ENCODE measurements around the gene PIH1D2.
"Not testable (repeated sequence)": the region's sequence is repeated elsewhere in the genome, so short reads cannot be mapped to it uniquely, and the experiment has no call there.

The PIH1D2 gene

DNA sequence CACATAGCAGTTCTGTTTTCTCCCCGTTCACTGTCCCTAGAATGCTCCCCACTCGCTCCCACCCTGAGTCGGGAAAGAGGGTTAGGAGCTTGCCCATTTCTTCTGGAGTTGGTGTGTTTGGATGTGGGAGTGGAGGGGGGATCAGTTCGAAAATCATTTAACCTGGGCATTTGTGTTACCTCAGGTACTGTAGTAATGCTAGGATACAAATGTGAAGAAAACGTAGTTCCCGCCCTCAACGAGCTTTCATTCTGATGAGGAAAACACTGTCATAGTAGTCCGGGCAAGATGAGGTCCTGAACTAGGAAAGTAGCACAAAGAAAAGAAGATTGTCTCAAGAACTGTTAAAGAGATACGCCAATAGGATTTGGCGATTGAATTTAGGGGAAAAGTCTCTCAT is 13.4 kb upstream of the PIH1D2 start:
- ATAC-seq (replicated peaks): no peak

DNA sequence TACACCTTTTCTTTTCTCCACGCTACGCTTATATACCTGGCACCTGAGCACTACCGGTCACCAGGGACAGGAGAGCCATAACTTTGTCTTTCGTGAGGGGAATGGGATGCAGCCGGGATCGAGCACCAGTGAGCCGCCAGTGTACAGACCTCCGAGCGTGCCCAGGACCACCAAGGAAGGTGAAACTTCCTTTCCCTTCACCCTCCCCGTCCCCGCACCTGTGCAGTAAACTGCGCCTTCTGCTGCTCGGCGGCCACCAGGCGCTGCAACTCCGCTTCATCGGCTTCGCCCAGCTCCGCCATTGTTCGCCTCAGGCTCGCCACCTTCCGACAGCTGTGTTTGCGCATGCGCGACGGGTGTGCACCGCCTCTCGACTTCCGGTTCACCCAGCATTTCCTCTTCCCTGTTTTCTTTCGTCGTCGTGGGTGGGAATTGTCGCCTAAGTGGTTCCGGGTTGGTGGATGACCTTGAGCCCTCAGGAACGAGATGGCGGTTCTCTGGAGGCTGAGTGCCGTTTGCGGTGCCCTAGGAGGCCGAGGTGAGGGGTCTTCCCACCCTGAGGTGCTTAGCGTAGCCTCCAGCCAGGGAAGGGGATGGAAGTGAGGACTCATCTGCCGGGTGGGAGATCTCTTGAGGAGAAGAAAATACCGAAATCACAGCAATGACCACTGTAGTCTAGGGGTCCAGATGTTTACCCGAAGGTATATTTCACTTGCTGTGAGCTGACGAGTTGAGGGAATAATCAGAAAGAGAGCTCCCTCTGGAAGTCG is 12.8 kb upstream of the PIH1D2 start, which contains the start of the genes SDHD and TIMM8B:
SDHD (plus strand) TSS at position 452 of the 770 bp plus-strand sequence; CDS start at position 487, 35 bp downstream.
TIMM8B (minus strand) TSS at position 335 of the 770 bp plus-strand sequence; CDS start at position 302, 33 bp downstream.
- Mint-ChIP-seq H3K27me3 (no peaks in the 10 kb centered on the region), H3K9me3 (no peaks in the 10 kb centered on the region), H3K4me3 (peak within 1 kb of the TSS; percentile 93 to 100), H3K4me1 (peaks cover 33 to 56% of the 10 kb centered on the region in 2 donors), H3K36me3 (peaks cover 50 to 72% of the 10 kb centered on the region in 2 donors), H3K27ac (peak within 1 kb of the TSS; percentile 99)
- ATAC-seq (replicated peaks): peak; percentile 95
- DNase-seq: peak; percentile 94

More for the DNA sequence above, 13.4 kb upstream of the PIH1D2 start:
- H3K27me3 Mint-ChIP-seq: no peaks in the 10 kb centered on the region
- peak overlapping the region; percentile 99 for H3K27ac Mint-ChIP-seq
- no peaks in the 10 kb centered on the region for H3K9me3 Mint-ChIP-seq
- peaks cover 51 to 74% of the 10 kb centered on the region in 2 donors for H3K36me3 Mint-ChIP-seq
- no peak for DNase-seq
- H3K4me1 Mint-ChIP-seq: peaks cover 33 to 54% of the 10 kb centered on the region in 2 donors
- peak overlapping the region; percentile 93 to 100 for H3K4me3 Mint-ChIP-seq

DNA sequence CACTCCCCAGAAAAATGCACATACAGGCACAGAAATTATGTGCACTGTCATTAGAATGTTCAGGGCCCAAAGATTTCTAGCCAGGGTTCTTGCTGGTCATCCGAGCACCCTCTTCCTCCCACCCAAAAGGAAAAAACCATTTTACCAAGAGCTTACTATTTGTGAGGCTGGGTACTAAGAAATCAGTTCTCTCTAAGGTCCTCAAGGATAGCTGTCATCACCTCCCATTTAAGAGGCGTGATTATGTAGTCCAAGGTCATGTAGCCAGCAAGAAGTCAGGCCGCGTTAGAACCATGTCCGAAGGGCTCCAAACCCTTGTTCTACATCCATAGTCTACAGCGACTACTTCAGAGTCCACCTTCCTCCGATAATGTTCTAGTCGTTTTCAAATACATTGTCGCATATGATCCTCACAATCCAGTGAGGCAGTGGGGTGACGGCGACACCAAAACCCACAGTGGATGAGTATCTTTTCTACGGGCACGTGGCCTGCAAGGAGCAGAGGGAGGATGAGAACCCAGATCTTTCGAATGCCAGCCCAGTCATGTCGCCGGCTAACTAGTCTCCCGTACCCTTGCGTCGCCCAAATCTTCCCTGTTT is 12.1 kb upstream of the PIH1D2 start:
- H3K36me3 Mint-ChIP-seq: peaks cover 44 to 67% of the 10 kb centered on the region in 2 donors
- H3K4me1 Mint-ChIP-seq: peaks cover 33 to 56% of the 10 kb centered on the region in 2 donors
- no peaks in the 10 kb centered on the region for H3K27me3 Mint-ChIP-seq
- H3K4me3 Mint-ChIP-seq: peak overlapping the region; percentile 93 to 100
- ATAC-seq (replicated peaks) (peak; percentile 58 to 65), DNase-seq (no peak)
- no peaks in the 10 kb centered on the region for H3K9me3 Mint-ChIP-seq
- peak overlapping the region; percentile 99 for H3K27ac Mint-ChIP-seq

DNA sequence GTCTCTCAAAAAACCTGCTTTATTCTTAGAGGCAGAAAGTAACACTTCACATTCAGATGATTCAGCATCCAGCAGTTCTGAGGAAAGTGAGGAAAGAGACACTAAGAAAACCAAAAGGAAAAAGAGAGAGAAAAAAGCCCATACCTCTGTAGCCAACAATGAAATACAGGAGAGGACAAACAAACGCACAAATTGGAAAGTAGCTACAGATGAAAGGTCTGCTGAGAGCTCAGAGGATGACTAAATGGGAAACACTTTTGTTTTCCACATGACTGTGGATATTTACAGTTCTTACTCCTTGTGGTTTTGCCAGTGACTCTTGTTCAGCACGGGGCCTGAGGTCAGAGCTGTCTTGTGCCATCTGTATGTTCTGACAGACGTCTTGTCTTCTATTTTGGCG is 8.9 kb upstream of the PIH1D2 start:
- Mint-ChIP-seq H3K27ac (no peak overlapping the region), H3K4me1 (peaks cover 19 to 36% of the 10 kb centered on the region in 2 donors), H3K36me3 (peaks cover 36 to 64% of the 10 kb centered on the region in 2 donors), H3K27me3 (no peaks in the 10 kb centered on the region), H3K4me3 (no peak overlapping the region), H3K9me3 (no peaks in the 10 kb centered on the region)
- ATAC-seq (replicated peaks): no peak
- no peak for DNase-seq

DNA sequence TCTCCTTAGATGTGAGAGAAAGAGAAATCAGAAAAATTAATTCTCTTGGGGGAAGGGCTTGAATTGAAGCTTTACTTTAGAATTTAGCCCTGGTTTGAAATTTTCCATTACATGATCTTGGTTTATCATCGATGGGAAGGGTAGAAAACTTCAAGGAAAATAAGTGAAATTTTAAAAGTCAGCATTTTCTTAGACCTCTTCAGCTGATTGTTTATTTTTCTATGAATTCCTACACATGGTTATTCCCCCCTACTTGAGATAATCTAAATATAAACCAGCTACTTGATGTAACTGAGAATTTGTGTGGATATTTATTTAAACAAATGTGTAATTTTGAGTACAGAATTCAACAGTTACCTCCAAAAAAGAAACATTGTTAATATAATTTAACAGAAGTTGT is 10.9 kb downstream of the PIH1D2 start:
- no peak overlapping the region for H3K4me3 Mint-ChIP-seq
- no peak for DNase-seq
- peaks cover 0 to under 1% of the 10 kb centered on the region in 2 donors for H3K27me3 Mint-ChIP-seq
- H3K27ac Mint-ChIP-seq: no peak overlapping the region
- H3K9me3 Mint-ChIP-seq: no peaks in the 10 kb centered on the region
- H3K4me1 Mint-ChIP-seq: no peaks in the 10 kb centered on the region
- H3K36me3 Mint-ChIP-seq: peaks cover 23 to 35% of the 10 kb centered on the region in 2 donors
- ATAC-seq (replicated peaks): no peak

DNA sequence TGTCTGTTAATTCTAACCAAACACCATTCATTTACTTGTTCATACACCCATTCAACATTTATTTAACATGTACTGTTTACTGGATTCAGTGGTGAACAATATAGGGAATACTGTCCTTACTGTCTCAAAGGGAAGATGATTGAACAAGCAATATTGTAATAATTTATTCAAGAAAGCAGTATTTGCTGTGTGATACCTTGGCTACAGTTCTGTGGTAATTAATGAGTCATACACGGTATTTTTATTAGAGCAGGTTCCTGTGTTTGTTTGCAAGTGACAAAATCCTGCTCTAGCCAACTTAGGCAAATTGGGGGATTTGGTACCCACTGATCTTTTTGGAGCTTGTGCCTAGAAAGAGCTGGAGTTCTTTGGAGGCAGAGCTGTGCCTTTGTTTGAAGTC is 15.7 kb downstream of the PIH1D2 start:
- no peak overlapping the region for H3K27ac Mint-ChIP-seq
- H3K27me3 Mint-ChIP-seq: no peaks in the 10 kb centered on the region
- H3K4me3 Mint-ChIP-seq: no peak overlapping the region
- no peak for DNase-seq
- no peaks in the 10 kb centered on the region for H3K9me3 Mint-ChIP-seq
- H3K4me1 Mint-ChIP-seq: no peaks in the 10 kb centered on the region
- H3K36me3 Mint-ChIP-seq: peaks cover 32 to 53% of the 10 kb centered on the region in 2 donors
- ATAC-seq (replicated peaks): no peak

DNA sequence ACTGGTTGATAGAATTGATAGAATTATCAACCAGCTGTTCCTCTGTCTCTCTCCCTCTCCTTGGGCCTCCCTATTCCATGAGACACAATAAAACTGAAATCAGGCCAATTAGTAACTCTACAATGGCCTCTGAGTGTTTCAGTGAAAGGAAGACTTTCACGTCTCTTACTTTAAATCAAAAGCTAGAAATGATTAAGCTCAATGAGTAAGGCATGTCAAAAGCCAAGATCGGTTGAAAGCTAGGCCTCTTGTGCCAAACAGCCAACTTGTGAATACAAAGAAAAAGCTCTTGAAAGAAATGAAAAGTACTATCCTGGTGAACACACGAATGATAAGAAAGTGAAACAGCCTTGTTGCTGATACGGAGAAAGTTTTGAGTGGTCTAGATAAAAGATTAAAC is 16.6 kb downstream of the PIH1D2 start:
- H3K9me3 Mint-ChIP-seq: no peaks in the 10 kb centered on the region
- peaks cover under 1 to 4% of the 10 kb centered on the region in 2 donors for H3K4me1 Mint-ChIP-seq
- ATAC-seq (replicated peaks) (no peak), DNase-seq (no peak)
- peaks cover 32 to 57% of the 10 kb centered on the region in 2 donors for H3K36me3 Mint-ChIP-seq
- H3K27ac Mint-ChIP-seq: peak overlapping the region; percentile 17
- H3K27me3 Mint-ChIP-seq: no peaks in the 10 kb centered on the region
- H3K4me3 Mint-ChIP-seq: no peak overlapping the region

DNA sequence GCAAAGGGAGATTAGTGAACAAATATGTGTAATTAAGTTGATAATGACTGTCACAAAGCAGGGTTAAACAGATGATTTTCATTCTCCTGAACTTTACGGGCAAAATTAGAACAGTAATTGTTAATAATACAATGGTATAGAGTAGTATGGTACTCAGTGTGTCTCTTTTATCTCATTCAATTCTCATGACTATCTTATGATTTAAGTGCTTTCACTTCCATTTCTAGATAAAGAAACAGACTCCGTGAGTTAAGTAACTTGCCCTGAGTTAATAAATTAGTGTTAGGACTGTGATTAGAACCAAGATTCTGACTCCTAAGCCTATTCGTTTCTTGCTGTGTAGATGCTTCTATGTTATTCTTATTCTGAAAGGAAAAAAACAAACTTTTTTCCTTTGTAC is 22.0 kb downstream of the PIH1D2 start:
- Mint-ChIP-seq H3K36me3 (peaks cover 43 to 71% of the 10 kb centered on the region in 2 donors), H3K9me3 (peaks cover 0 to 3% of the 10 kb centered on the region in 2 donors), H3K27ac (peak overlapping the region; percentile 69), H3K4me1 (peaks cover 26 to 55% of the 10 kb centered on the region in 2 donors), H3K27me3 (no peaks in the 10 kb centered on the region), H3K4me3 (no peak overlapping the region)
- ATAC-seq (replicated peaks): no peak
- no peak for DNase-seq

DNA sequence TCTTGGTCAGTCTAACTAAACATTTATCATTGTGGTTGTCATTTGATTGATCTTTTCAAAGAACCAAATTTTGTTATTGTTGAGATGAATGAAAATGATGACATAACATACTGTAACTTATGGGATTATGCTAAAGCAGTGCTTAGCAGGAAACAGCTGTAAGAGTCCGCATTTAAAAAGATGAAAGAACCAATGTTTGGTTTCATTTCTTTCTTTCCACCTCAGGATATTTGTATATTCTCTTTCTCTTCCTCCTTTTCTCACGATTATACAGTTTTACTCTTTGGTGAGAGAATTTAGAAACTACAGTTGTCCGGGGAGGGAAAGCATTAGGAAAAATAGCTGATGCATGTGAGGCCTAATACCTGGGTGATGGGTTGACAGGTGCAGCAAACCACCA is 23.1 kb downstream of the PIH1D2 start:
- peaks cover 0 to 6% of the 10 kb centered on the region in 2 donors for H3K9me3 Mint-ChIP-seq
- peak overlapping the region in 1 of 2 donors; percentile 11 for H3K4me3 Mint-ChIP-seq
- no peak for DNase-seq
- peak; percentile 81 to 87 for ATAC-seq (replicated peaks)
- H3K4me1 Mint-ChIP-seq: peaks cover 26 to 55% of the 10 kb centered on the region in 2 donors
- peaks cover 45 to 72% of the 10 kb centered on the region in 2 donors for H3K36me3 Mint-ChIP-seq
- H3K27me3 Mint-ChIP-seq: no peaks in the 10 kb centered on the region
- peak overlapping the region; percentile 72 for H3K27ac Mint-ChIP-seq

DNA sequence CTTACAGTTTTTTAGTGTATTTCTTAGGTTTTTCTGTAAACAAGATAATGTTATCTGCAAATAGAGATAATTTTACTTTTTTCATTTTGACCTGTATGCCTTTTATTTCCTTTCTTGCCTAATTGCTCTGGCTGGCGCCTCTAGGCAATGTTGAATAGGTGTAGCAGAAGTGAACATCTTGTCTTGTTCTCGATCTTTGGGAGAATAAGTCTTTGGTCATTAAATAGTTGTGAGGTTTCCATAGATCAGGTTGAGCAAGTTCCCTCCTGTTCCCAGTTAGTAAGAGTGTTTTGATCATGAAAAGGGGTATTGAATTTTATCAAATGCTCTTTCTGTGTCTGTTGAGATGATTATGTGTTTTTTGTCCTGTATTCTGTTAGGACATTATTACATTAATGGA is 24.0 kb downstream of the PIH1D2 start:
- Mint-ChIP-seq H3K27ac (no peak overlapping the region), H3K36me3 (peaks cover 44 to 66% of the 10 kb centered on the region in 2 donors), H3K4me1 (peaks cover 26 to 55% of the 10 kb centered on the region in 2 donors), H3K27me3 (no peaks in the 10 kb centered on the region), H3K4me3 (no peak overlapping the region), H3K9me3 (peaks cover 0 to 6% of the 10 kb centered on the region in 2 donors)
- no peak for ATAC-seq (replicated peaks)
- DNase-seq: no peak

DNA sequence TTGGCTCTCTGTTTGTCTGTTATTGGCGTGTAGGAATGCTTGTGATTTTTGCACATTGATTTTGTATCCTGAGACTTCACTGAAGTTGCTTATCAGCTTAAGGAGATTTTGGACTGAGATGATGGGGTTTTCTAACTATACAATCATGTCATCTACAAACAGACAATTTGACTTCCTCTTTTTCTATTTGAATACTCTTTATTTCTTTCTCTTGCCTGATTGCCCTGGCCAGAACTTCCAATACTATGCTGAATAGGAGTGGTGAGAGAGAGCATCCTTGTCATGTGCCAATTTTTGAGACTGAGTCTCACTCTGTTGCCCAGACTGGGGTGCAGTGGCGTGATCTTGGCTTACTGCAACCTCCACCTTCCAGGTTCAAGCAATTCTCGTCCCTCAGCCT is 25.6 kb downstream of the PIH1D2 start:
- peaks cover 26 to 55% of the 10 kb centered on the region in 2 donors for H3K4me1 Mint-ChIP-seq
- not testable (repeated sequence) for H3K4me3 Mint-ChIP-seq, DNase-seq, H3K27me3 Mint-ChIP-seq, H3K9me3 Mint-ChIP-seq
- H3K36me3 Mint-ChIP-seq: peaks cover 41 to 59% of the 10 kb centered on the region in 2 donors
- peak; percentile 43 to 57 for ATAC-seq (replicated peaks)
- peak overlapping the region; percentile 83 for H3K27ac Mint-ChIP-seq

DNA sequence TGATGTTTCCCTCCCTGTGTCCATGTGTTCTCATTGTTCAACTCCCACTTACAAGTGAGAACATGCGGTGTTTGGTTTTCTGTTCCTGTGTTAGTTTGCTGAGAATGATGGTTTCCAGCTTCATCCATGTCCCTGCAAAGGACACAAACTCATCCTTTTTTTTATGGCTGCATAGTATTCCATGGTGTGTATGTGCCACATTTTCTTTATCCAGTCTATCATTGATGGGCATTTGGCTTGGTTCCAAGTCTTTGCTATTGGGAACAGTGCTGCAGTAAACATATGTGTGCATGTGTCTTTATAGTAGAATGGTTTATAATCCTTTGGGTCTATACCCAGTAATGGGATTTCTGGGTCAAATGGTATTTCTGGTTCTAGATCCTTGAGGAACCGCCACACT is 27.2 kb downstream of the PIH1D2 start:
- not testable (repeated sequence) for H3K4me3 Mint-ChIP-seq; DNase-seq; ATAC-seq (replicated peaks); H3K27ac Mint-ChIP-seq; H3K27me3 Mint-ChIP-seq; H3K9me3 Mint-ChIP-seq
- peaks cover 27 to 59% of the 10 kb centered on the region in 2 donors for H3K4me1 Mint-ChIP-seq
- peaks cover 40 to 51% of the 10 kb centered on the region in 2 donors for H3K36me3 Mint-ChIP-seq

DNA sequence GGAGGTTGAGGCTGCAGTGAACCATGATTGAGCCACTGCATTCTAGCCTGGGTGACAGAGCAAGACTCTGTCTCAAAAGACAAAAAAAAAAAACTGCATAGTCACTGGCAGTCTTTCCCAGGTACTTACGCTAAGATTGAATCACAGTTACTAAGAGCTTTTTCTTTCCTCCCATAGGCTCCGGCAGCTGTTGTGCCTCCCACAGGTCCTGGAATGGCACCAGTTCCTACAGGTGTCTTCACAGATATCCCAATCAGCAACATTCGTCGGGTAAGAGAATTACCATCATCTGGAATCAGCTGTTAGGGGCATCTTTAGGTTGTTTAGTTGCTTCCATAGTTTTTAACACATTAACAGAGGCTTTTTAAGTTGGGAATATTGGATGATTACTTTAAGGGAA is 28.9 kb downstream of the PIH1D2 start:
- H3K36me3 Mint-ChIP-seq: peaks cover 41 to 50% of the 10 kb centered on the region in 2 donors
- H3K27me3 Mint-ChIP-seq: no peaks in the 10 kb centered on the region
- H3K27ac Mint-ChIP-seq: no peak overlapping the region
- peaks cover 19 to 49% of the 10 kb centered on the region in 2 donors for H3K4me1 Mint-ChIP-seq
- ATAC-seq (replicated peaks) (no peak), DNase-seq (no peak)
- peaks cover 0 to 6% of the 10 kb centered on the region in 2 donors for H3K9me3 Mint-ChIP-seq
- no peak overlapping the region for H3K4me3 Mint-ChIP-seq

DNA sequence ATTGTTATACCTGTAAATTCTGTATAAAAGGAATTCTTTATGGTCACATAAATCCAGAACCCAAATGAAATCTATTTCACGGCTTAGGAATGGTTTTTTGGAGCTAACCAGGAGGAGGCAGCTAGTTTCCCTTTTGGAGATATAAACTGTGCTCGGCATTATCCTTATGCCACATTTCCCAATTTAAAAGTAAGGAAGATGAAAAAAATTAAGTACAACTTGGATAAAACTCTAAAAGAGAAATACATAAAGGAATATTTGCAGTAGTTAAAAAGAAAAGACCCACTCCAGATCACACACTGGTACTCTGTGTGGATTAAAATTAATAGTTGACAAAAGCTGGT is 30.9 kb downstream of the PIH1D2 start:
- Mint-ChIP-seq H3K27ac (no peak overlapping the region), H3K4me1 (peaks cover 9 to 28% of the 10 kb centered on the region in 2 donors), H3K9me3 (peaks cover 0 to 6% of the 10 kb centered on the region in 2 donors), H3K4me3 (no peak overlapping the region), H3K27me3 (no peaks in the 10 kb centered on the region), H3K36me3 (peaks cover 35 to 42% of the 10 kb centered on the region in 2 donors)
- no peak for ATAC-seq (replicated peaks)
- DNase-seq: no peak

Measured in stimulated activated naive B cell treated with anti-CD40 and anti-IgM and Interleukin-4, amounts not matched to agents 10 μg/mL and 1 μg/mL and 100 μg/mL, for 72 hours (primary cell).